Cerebellar nuclear complex (tissue), 1 donor: Measurements from ENCODE around the gene SPEN.
"Not testable (repeated sequence)": the region's sequence is repeated elsewhere in the genome, so short reads cannot be mapped to it uniquely, and the experiment has no call there.

ENCODE experiments used
- DNase-seq, 2 experiments: peaks; one replicate each; lab custom pipeline; 2025; lab: John Stamatoyannopoulos, UW

The SPEN gene

DNA sequence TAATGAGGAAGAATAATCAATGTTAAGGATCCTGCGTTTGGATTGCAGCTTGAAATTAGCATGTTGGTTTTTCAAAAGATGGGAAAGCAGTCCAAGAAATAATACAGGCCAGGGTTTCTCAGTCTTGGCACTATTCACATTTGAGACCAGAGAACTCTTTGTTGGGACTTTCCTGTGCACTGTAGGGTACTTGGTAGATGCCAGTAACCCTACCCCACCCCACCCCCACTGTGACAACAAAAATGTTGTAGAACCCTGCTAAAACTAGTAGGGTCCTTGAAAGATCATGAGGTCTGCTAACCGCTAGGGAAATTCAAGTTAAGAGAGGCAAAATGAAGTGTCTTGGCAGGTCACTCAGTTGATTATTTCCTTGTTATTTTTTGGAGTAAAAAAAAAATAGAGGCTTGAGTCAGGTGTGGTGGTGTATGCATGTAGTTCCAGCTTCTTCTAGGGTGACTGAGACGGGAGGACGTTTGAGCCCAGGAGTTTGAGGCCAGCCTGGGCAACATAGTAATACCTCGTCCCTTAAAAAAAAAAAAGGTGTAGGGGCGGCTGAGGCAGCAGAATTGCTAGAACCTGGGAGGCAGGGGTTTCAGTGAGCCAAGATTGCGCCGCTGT is 53.3 kb downstream of the SPEN start:
- no peak for DNase-seq

- DNase-seq: no peak
These were observed 55.4 kb downstream of the SPEN start for GRCh38 chr1:15902882-15903281.

DNA sequence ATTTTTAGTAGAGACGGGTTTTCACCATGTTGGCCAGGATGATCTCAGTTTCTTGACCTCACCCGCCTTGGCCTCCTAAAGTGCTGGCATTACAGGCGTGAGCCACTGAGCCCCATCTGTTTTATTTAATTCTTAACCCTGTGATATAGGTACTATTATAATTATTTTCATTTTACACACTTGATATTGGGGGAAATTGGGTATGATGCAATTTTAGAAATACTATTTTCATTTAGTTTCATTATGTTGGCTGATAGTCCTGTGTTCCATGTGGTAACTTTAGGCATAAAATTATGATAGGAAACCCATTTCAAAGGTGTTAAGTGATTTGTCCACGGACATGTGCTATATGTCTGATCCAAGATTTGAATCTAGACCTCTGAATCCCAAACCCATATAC is 61.1 kb downstream of the SPEN start:
- no peak for DNase-seq

- DNase-seq: no peak
These were observed 63.6 kb downstream of the SPEN start for GRCh38 chr1:15911141-15911540.

DNA sequence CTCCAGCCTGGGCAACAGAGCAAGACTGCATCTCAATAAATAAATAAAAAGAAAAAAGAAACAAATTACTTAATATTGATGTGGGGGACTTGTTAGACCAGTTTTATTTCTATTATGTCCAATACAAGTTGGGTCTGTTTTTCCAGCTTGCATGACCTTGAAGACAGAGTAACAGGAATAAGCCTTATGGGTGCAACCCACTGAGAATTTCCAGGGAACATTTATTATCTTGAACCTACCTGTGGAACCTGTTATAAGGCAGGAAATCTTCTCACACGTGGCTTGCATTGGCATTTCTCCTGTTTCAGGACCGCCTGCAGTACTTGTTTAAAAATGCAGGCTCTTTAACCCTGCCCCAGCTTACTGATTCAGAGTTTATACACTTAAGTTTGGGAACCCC is 64.4 kb downstream of the SPEN start:
- no peak for DNase-seq

GRCh38 chr1:15913607-15914006 is 66.1 kb downstream of the SPEN start:
- not testable (repeated sequence) for DNase-seq

GRCh38 chr1:15915991-15916390 is 68.5 kb downstream of the SPEN start:
- no peak for DNase-seq

DNA sequence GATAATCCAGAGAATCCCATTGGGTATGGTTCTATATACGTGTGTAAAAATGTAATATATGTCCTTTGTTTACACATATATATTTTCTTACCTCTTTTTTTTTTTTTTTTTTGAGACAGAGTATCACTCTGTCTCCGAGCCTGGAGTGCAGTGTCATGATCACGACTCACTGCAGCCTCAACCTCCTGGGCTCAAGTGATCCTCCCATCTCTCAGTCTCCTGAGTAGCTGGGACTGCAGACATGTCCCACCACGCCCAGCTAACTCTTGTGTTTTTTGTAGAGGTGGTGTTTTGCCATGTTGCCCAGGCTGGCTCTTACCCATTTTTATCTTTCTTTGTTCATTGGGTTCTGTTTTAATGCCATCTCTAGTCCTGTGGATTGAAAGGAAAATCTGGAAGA is 68.9 kb downstream of the SPEN start:
- no peak for DNase-seq

DNA sequence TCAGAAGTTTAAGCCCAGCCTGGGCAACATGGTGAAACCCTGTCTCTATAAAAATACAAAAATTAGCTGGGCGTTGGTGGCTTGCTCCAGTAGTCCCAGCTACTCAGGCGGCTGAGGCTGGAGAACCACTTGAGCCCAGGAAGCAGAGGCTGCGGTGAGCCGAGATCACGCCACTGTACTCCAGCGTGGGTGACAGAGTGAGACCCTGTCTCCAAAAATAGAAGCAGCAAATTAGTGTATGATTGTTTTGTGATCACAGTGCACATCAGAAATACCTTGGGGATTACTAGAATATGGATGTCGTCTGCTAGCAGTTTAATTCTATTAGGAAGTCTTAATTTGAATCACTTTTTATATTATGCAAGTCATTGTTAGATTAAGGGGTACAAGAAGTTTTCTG is 69.4 kb downstream of the SPEN start:
- DNase-seq: no peak

- no peak for DNase-seq
These were observed 71.6 kb downstream of the SPEN start for GRCh38 chr1:15918962-15919715.

DNA sequence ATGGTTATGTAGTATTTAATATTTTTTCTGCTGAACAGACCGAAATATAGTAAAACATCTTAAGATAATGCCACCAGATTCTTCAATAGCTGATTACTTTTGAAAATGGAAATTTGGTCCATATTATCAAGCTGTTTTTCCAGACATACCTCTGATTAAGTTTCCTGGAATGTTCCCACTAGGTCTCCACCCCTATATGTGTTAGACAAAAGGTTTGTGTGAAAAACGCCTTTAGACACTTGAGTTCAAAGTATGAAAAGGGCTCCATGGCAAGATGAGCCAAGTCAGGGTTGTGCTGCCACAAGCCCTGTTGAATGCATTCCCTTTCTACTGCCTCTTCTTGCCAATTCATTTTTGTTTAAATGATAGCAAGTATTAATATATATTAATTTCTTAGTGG is 75.7 kb downstream of the SPEN start:
- no peak for DNase-seq

DNA sequence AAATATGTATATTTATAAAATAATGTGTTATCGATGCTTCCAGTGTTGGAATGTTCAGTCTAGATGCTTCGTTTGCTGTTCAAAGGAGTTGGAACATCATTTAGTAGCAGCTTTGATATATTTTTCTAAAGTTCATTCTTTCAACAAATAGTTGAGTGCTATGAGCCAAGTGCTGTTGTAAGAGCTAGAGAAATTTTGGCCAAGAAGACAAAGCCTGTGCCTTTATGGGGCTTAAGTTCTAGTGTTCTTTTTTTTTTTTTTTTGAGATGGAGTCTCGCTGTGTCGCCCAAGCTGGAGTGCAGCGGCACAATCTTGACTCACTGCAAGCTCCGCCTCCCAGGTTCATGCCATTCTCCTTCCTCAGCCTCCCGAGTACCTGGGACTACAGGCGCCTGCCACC is 78.9 kb downstream of the SPEN start:
- not testable (repeated sequence) for DNase-seq

DNA sequence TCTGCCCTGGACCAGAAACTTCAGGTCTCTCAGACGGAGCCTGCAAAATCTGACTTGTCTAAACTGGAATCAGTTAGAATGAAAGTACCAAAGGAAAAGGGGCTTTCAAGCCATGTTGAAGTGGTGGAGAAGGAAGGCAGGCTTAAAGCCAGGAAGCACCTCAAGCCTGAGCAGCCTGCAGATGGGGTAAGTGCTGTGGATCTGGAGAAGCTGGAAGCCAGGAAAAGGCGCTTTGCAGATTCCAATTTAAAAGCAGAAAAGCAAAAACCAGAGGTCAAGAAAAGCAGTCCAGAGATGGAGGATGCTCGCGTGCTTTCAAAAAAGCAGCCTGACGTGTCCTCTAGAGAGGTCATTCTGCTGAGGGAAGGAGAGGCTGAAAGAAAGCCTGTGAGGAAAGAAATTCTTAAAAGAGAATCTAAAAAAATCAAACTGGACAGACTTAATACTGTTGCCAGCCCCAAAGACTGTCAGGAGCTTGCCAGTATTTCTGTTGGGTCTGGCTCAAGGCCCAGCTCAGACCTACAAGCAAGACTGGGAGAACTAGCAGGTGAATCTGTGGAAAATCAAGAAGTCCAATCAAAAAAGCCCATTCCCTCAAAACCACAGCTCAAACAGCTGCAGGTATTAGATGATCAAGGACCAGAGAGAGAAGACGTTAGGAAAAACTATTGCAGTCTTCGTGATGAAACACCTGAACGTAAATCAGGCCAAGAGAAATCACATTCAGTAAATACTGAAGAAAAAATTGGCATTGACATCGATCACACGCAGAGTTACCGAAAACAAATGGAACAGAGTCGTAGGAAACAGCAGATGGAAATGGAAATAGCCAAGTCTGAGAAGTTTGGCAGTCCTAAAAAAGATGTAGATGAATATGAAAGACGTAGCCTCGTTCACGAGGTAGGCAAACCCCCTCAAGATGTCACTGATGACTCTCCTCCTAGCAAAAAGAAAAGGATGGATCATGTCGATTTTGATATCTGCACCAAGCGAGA is 81.8 kb downstream of the SPEN start:
- peak in 1 of 2 experiments; percentile 83 for DNase-seq

- no peak for DNase-seq
These were observed 83.9 kb downstream of the SPEN start for GRCh38 chr1:15931401-15931800.

GRCh38 chr1:15931884-15932283 is 84.4 kb downstream of the SPEN start:
- DNase-seq: no peak

DNA sequence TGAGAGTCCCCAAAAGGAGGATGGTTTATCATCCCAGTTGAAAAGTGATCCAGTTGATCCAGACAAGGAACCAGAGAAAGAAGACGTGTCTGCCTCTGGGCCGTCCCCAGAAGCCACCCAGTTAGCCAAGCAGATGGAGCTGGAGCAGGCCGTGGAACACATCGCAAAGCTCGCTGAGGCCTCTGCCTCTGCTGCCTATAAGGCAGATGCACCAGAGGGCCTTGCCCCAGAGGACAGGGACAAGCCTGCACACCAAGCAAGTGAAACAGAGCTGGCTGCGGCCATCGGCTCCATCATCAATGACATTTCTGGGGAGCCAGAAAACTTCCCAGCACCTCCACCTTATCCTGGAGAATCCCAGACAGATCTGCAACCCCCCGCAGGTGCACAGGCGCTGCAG is 85.1 kb downstream of the SPEN start:
- DNase-seq: no peak

GRCh38 chr1:15933684-15934083 is 86.2 kb downstream of the SPEN start:
- no peak for DNase-seq

DNA sequence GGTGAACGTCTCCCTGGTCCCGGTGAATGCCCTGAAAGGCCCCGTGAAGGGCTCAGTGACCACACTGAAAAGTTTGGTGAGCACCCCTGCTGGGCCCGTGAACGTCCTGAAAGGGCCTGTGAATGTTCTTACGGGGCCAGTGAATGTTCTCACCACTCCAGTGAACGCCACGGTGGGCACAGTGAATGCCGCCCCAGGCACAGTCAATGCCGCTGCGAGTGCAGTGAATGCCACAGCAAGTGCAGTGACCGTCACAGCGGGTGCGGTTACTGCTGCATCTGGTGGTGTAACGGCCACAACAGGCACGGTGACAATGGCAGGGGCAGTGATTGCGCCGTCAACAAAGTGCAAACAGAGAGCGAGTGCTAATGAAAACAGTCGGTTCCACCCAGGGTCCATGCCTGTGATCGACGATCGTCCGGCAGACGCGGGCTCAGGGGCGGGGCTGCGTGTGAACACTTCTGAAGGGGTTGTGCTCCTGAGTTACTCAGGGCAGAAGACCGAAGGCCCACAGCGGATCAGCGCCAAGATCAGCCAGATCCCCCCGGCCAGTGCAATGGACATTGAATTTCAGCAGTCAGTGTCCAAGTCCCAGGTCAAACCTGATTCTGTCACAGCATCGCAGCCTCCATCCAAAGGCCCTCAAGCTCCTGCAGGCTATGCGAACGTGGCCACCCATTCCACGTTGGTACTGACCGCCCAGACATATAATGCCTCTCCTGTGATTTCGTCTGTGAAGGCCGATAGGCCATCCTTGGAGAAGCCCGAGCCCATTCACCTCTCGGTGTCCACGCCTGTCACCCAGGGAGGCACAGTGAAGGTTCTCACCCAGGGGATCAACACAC is 86.9 kb downstream of the SPEN start:
- DNase-seq: no peak

GRCh38 chr1:15935056-15935950 is 87.8 kb downstream of the SPEN start:
- no peak for DNase-seq

DNA sequence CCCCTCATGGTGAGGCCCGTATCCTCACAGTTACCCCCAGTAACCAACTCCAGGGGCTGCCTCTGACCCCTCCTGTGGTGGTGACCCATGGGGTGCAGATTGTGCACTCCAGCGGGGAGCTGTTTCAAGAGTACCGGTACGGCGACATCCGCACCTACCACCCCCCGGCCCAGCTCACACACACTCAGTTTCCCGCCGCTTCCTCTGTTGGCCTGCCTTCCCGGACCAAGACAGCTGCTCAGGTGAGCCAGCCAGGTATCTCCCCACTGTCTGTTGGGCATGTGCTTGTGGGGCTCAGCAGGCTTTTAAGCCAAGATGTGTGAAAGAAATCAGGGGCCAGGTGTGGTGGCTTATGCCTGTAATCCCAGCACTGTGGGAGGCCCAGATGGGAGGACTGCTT is 88.5 kb downstream of the SPEN start:
- no peak for DNase-seq

- DNase-seq: no peak
These were observed 89.6 kb downstream of the SPEN start for GRCh38 chr1:15937146-15937545.
